Fibroblast of mammary gland (primary cell): Measurements from ENCODE around the gene ATP6V0C.
"Not testable (repeated sequence)": the region's sequence is repeated elsewhere in the genome, so short reads cannot be mapped to it uniquely, and the experiment has no call there.

Experiments used
- DNase-seq: peaks from one replicate; pipeline ENCODE4 v3.0.0-alpha.2; 2010; ENCODE audit warnings: low read depth
- H3K4me3 ChIP-seq: 2 replicates; pipeline ENCODE4 v1.5.1; 2011; ENCODE audit warnings: low read depth, mild to moderate bottlenecking, low read length, moderate library complexity; ENCODE audit not compliant: control insufficient read depth
- CTCF ChIP-seq: conservative IDR thresholded peaks from 2 replicates; pipeline ENCODE4 v1.5.1; 2011; ENCODE audit warnings: low read depth, low read length, inconsistent platforms; ENCODE audit not compliant: control insufficient read depth, insufficient read depth

The ATP6V0C gene

GRCh38 chr16:2535625-2536013 lies 21.9 kb downstream of the ATP6V0C start:
- H3K4me3 ChIP-seq: no peak overlapping the region
- DNase-seq: peak; percentile 96
- TF ChIP-seq CTCF: no peak

GRCh38 chr16:2537451-2538379 lies 24.0 kb downstream of the ATP6V0C start, which contains the start of gene PDPK1:
TSS of gene PDPK1 (plus strand) at chr16:2538021. CDS start at chr16:2538113, 92 bp downstream.
- H3K4me3 ChIP-seq: peak within 1 kb of the TSS; percentile 69
- DNase-seq: peak; percentile 90
- no peak for TF ChIP-seq CTCF

GRCh38 chr16:2539192-2539844 lies 25.6 kb downstream of the ATP6V0C start:
- DNase-seq: not testable (repeated sequence)
- H3K4me3 ChIP-seq: peak overlapping the region; percentile 52

DNA sequence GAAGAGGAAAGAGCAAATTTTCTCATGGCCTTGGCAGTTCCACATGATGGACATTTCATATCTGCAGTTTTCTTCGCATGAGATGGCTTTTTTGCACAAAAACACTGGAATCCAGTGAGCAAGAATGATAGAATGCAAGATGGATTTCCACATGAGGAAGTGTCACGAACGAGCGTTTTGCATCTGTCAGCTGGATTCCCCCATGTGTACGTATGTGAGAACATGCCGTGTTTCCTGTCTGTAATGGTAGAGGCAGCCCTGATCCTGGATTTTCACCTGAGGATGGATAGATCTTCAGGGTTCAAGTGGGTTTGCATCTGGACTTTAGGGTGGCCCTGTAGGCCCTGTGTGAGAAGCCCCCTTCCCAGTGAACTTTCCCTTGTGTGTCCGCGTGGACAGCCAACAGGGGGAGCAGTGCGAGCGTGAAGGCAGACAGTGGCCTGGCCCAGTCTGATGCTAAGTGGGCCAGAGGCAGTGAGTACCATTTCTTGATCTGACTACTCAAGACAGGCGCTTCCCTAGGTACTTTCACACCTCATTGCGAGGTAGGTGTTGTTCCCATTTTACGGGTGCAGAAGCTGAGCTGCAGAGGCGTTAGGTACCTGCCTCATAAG lies 26.2 kb downstream of the ATP6V0C start:
- peak; percentile 49 for DNase-seq
- H3K4me3 ChIP-seq: not testable (repeated sequence)
- TF ChIP-seq CTCF: peak; percentile 36

DNA sequence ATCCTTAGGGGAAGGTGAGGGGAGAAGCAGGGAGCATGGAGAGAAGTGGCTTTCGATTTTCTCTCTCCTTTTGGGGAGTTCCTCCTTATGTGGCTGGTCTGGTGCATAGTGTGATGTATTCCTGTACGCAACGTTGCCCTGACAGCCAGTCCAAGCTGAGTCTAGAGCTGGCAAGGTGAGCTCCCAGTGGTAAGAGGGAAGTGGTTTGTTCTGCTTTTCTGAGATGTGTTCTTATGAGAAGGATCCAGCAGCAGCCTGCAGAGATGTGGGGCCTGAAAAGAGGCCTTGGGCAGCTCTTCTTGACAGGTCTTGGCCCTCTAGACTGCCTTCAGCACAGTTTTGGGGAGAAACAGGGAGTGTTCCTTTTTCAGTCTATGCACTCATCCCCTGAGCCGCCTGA lies 27.2 kb downstream of the ATP6V0C start:
- DNase-seq, H3K4me3 ChIP-seq: not testable (repeated sequence)

GRCh38 chr16:2541409-2541808 lies 27.7 kb downstream of the ATP6V0C start:
- not testable (repeated sequence) for H3K4me3 ChIP-seq, DNase-seq

GRCh38 chr16:2543771-2544170 lies 30.0 kb downstream of the ATP6V0C start:
- DNase-seq, H3K4me3 ChIP-seq: not testable (repeated sequence)

DNA sequence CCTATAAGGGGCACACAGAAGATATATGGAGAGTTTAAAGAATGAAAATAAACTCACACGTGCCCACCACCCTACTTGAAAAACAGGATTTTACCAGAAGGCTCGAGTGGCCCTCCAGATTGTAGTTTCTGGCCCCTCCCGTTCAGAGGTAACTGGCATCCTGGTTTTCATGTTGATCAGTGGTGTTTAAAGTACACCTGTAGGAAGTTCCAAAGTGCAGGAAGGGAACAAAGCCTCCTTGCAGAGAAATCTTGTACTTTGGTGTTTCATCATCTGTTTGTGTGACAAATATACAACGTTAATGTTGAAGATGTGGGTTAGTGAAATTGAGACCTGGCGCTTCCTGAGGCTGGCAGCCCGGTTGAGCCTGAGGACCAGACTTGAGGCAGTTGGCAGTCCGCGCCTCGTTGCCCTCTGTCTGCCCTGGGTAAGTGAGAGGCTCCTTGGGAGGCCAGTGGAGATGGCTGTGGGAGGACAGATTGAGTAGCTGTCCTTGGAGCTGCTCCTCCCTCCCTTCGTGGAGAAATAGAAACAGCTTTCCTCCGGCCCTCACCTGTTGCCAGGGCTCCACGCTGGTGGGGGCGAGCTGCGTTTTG lies 36.6 kb downstream of the ATP6V0C start:
- DNase-seq, H3K4me3 ChIP-seq: not testable (repeated sequence)

DNA sequence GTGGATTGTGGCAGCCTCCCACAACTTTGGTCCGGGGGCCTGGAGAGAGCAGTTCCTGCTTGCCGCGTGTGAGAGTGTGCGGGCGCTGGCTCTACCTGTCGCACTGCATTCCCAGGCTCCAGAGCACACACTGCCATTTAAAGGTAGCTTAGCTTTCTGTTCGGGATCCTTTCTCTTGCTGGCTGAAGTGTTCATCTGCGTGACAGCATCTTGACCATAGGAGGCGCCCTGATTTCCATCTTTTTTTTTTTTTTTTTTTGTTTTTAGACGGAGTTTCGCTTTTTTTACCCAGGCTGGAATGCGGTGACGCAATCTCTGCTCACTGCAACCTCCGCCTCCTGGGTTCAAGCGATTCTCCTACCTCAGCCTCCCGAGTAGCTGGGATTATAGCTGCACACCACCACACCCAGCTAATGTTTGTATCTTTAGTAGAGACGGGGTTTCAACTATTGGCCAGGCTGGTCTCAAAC lies 37.7 kb downstream of the ATP6V0C start:
- peak; percentile 61 for DNase-seq
- TF ChIP-seq CTCF: peak; percentile 26
- not testable (repeated sequence) for H3K4me3 ChIP-seq

- not testable (repeated sequence) for DNase-seq, H3K4me3 ChIP-seq
Measured at GRCh38 chr16:2554709-2555425, 41.1 kb downstream of the ATP6V0C start.

DNA sequence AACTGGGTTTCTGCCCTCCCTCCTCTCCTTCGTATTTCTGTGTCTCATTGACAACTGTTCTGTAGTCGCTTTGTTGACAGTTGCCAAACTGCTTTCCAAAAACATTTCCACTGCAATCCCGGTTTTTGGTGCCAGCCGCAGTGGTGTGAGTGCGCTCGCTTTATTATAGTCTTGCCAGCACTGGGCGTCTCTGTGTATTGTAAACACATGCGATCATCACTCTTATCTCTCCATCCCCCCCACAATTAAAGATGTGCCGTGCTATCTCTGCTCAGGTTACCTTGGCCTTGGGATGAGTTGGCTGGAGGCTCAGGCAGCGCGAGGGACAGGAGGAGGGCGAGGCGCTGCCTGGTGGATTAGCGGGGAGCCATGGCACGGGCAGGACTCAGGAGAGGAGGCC lies 43.4 kb downstream of the ATP6V0C start:
- not testable (repeated sequence) for H3K4me3 ChIP-seq, DNase-seq

DNA sequence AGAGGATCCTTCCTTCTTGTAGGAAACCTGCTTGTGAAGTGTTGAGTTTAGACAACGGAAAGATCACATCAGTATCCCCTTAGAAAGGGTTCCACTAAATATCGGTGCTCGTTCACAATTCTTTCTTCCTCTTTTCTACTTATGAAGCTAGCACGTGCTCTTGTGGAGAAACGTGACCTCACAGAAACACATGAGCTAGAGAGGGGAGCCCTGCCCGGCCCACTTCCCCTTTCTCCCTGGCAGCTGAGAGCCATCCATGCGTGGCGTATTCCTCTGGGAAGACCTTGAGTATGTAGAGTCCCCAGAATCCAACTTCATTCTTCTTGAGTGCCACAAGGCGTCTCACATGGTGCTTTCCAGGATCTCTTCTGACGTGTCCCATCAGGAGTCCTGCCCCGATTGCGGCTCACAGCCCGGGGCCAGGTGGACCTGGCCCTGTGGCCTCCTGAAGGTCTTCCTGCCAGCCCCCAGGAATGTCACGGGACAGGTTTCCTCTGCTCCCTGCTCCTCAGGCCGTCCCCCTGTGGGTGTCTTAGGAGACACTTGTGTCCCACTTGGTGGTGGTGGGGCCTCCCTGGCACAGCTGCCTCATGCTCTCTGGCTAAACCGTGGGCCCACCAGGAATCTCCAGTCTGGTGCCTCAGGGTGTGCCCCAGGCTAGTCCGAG lies 46.5 kb downstream of the ATP6V0C start:
- not testable (repeated sequence) for DNase-seq, H3K4me3 ChIP-seq
